CD4-positive, alpha-beta memory T cell (primary cell): ENCODE results near the gene ZNF93. TPM values are rescaled to one million over a fixed set of nuclear protein-coding genes. Genes with fewer than 3 reads are reported as not detected.
"Not testable (repeated sequence)": the region's sequence is repeated elsewhere in the genome, so short reads cannot be mapped to it uniquely, and the experiment has no call there.

Source experiments
- CTCF ChIA-PET: fragments of 350-600 bp; sonication (Branson Sonifier 250); formaldehyde crosslinking; loops from one replicate; lab custom pipeline; 2021; ENCODE audit warnings: inconsistent platforms; ENCODE audit not compliant: partially characterized antibody; lab: Charles Lee
- POLR2A ChIA-PET: fragments of 350-600 bp; sonication (Branson Sonifier 250); formaldehyde crosslinking; loops from one replicate; lab custom pipeline; 2021; ENCODE audit not compliant: partially characterized antibody; lab: Charles Lee
- DNase-seq, 5 donors: peaks; one replicate each; pipeline versions ENCODE4 v3.0.0 to v3.0.0-alpha.2; 2020 to 2022; ENCODE audit warnings: mixed read lengths in 1 of 5
- H3K27ac ChIP-seq: one replicate; pipeline ENCODE4 v1.7.0; 2013; ENCODE audit warnings: low read depth, low read length
- H3K27me3 ChIP-seq: 2 replicates; pipeline ENCODE4 v1.7.0; 2013; ENCODE audit warnings: mild to moderate bottlenecking, low read length, moderate library complexity; ENCODE audit not compliant: insufficient read depth
- H3K36me3 ChIP-seq: 2 replicates; pipeline ENCODE4 v1.7.0; 2013; ENCODE audit warnings: mild to moderate bottlenecking, low read length, moderate library complexity; ENCODE audit not compliant: insufficient read depth
- H3K4me1 ChIP-seq: 2 replicates; pipeline ENCODE4 v1.7.0; 2013; ENCODE audit warnings: mild to moderate bottlenecking, low read length, moderate library complexity; ENCODE audit not compliant: insufficient read depth
- H3K4me3 ChIP-seq, 2 donors: one replicate each; pipeline ENCODE4 v1.7.0; 2013; ENCODE audit warnings: low read length in 2 of 2, mild to moderate bottlenecking in 1 of 2
- H3K9me3 ChIP-seq, 2 donors: one replicate each; pipeline ENCODE4 v1.7.0; 2013; ENCODE audit warnings: low read length in 2 of 2, control low read depth in 1 of 2; ENCODE audit not compliant: control insufficient read depth in 1 of 2
- H3K27ac Mint-ChIP-seq, 7 donors: one replicate each; pipeline ENCODE4 v1.8.0; 2020 to 2021; ENCODE audit warnings: mixed read lengths in 7 of 7, mild to moderate bottlenecking in 6 of 7, inconsistent platforms in 3 of 7, moderate library complexity in 3 of 7
- H3K27me3 Mint-ChIP-seq, 2 donors: one replicate each; pipeline ENCODE4 v1.8.0; 2020 to 2021; ENCODE audit warnings: mixed read lengths in 2 of 2
- H3K36me3 Mint-ChIP-seq, 2 donors: one replicate each; pipeline ENCODE4 v1.8.0; 2020 to 2021; ENCODE audit warnings: mixed read lengths in 2 of 2, inconsistent platforms in 1 of 2, mild to moderate bottlenecking in 1 of 2
- H3K4me1 Mint-ChIP-seq, 4 donors: one replicate each; pipeline ENCODE4 v1.8.0; 2020 to 2021; ENCODE audit warnings: mixed read lengths in 4 of 4, mild to moderate bottlenecking in 1 of 4
- H3K4me3 Mint-ChIP-seq, 8 donors: one replicate each; pipeline ENCODE4 v1.8.0; 2020 to 2021; ENCODE audit warnings: mixed read lengths in 8 of 8, mild to moderate bottlenecking in 7 of 8, moderate library complexity in 6 of 8, inconsistent platforms in 3 of 8
- H3K9me3 Mint-ChIP-seq, 8 donors: one replicate each; pipeline ENCODE4 v1.8.0; 2020 to 2021; ENCODE audit warnings: mixed read lengths in 8 of 8, mild to moderate bottlenecking in 5 of 8, inconsistent platforms in 3 of 8, moderate library complexity in 1 of 8
- intact Hi-C: fragments of 100-400 bp; cut with micrococcal nuclease; formaldehyde crosslinking; loops from one replicate; pipeline ENCODE4 v1.15.1; 2023
- polyA plus RNA-seq, 2 donors: library from polyadenylated mRNA; unstranded; fragments of 300-500 nt; fragmentation: Illumina TruSeq; gene quantifications; one replicate each; pipeline ENCODE4 v1.2.3, GENCODE V29; 2021
- total RNA-seq, 2 experiments: library from RNA; stranded (reverse); gene quantifications; one replicate each; pipeline ENCODE4 v1.2.3, GENCODE V29; 2021

Gene ZNF93
- total RNA-seq (1 to 10 TPM; 8.8 to 9.2 TPM), polyA plus RNA-seq (1 to 10 TPM; 5.6 to 6.6 TPM)

GRCh38 chr19:19900729-19901444 lies at the start of gene ZNF93:
ZNF93 (plus strand) TSS chr19:19900946; CDS start chr19:19901089, 143 bp downstream.
- peak within 1 kb of the TSS; percentile 80 to 97 (median 93) for H3K27ac Mint-ChIP-seq
- no peaks in the 10 kb centered on the region for H3K27me3 Mint-ChIP-seq
- H3K4me3 ChIP-seq: peak within 1 kb of the TSS; percentile 79 to 82
- H3K9me3 ChIP-seq: peaks cover 0 to 6% of the 10 kb centered on the region in 2 donors
- peak within 1 kb of the TSS; percentile 96 to 99 (median 98) for H3K4me3 Mint-ChIP-seq
- peak within 1 kb of the TSS; percentile 66 for H3K27ac ChIP-seq
- peaks cover 3 to 31% (median 26%) of the 10 kb centered on the region in 8 donors for H3K9me3 Mint-ChIP-seq
- DNase-seq: peak; percentile 90 to 96 (median 92)
- peaks cover 15% of the 10 kb centered on the region for H3K4me1 ChIP-seq
- ChIA-PET CTCF (interaction anchor here (0.6 to 2.0 kb wide), 6 partner anchors 17 to 368 kb away, joined by 3 to 9 read pairs (median 3); partner anchors contain the start of genes ZNF253 and ZNF506), POLR2A (interaction anchor here (0.6 to 4.5 kb wide), 20 partner anchors 13 to 1120 kb away, joined by 3 to 71 read pairs (median 4); partner anchors contain the start of genes ATP13A1, ZNF101, ZNF14 and ZNF253)
- H3K36me3 Mint-ChIP-seq: peaks cover 0 to 19% of the 10 kb centered on the region in 2 donors
- H3K4me1 Mint-ChIP-seq: peaks cover 12 to 34% (median 24%) of the 10 kb centered on the region in 4 donors
- intact Hi-C loops: loop anchor here (1.0 kb wide), 4 partner anchors 36 to 233 kb away; partner anchors contain the start of genes ZNF101, ZNF253 and ZNF506
- H3K36me3 ChIP-seq: no peaks in the 10 kb centered on the region
- no peaks in the 10 kb centered on the region for H3K27me3 ChIP-seq

GRCh38 chr19:19851740-19852139 lies 49.0 kb upstream of the ZNF93 start:
- DNase-seq, intact Hi-C loops, H3K4me3 ChIP-seq, H3K27me3 ChIP-seq, H3K27ac ChIP-seq, H3K36me3 Mint-ChIP-seq, H3K27me3 Mint-ChIP-seq, H3K9me3 ChIP-seq, H3K4me3 Mint-ChIP-seq, H3K4me1 ChIP-seq, H3K4me1 Mint-ChIP-seq, H3K36me3 ChIP-seq, H3K9me3 Mint-ChIP-seq, POLR2A ChIA-PET, H3K27ac Mint-ChIP-seq, CTCF ChIA-PET: not testable (repeated sequence)

DNA sequence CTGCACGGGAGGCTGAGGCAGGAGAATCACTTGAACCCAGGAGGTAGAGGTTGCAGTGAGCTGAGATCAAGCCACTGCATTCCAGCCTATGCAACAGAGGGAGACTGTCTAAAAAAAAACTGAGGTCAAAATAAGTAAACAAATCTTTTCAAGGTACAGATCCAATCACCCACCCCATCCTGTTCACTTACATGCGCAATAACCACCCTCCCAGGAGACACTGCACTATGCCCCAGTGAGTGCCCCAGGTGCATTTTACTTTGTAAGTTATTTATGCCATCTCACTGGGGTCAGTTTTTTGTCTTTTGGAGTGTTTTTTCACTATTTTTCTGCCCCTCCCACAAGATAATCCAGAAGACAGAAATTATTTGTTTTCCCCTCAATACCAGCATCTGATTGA lies 42.0 kb upstream of the ZNF93 start:
- no peak overlapping the region for H3K27ac Mint-ChIP-seq
- peaks cover 4 to 13% (median 8%) of the 10 kb centered on the region in 4 donors for H3K4me1 Mint-ChIP-seq
- no peak for DNase-seq
- H3K4me3 Mint-ChIP-seq: no peak overlapping the region
- Histone ChIP-seq H3K27ac (no peak overlapping the region), H3K4me1 (no peaks in the 10 kb centered on the region), H3K4me3 (no peak overlapping the region), H3K27me3 (no peaks in the 10 kb centered on the region), H3K9me3 (no peaks in the 10 kb centered on the region), H3K36me3 (no peaks in the 10 kb centered on the region)
- H3K27me3 Mint-ChIP-seq: peaks cover 0 to 1% of the 10 kb centered on the region in 2 donors
- H3K9me3 Mint-ChIP-seq: no peaks in the 10 kb centered on the region
- peaks cover 0 to 3% of the 10 kb centered on the region in 2 donors for H3K36me3 Mint-ChIP-seq
- CTCF ChIA-PET: no interaction called here
- intact Hi-C loops: no loop called here
- POLR2A ChIA-PET: no interaction called here

GRCh38 chr19:19860756-19861390 lies 39.9 kb upstream of the ZNF93 start:
- peaks cover 0 to 1% of the 10 kb centered on the region in 2 donors for H3K27me3 Mint-ChIP-seq
- Histone ChIP-seq H3K9me3 (no peaks in the 10 kb centered on the region), H3K36me3 (no peaks in the 10 kb centered on the region), H3K27me3 (no peaks in the 10 kb centered on the region), H3K4me1 (no peaks in the 10 kb centered on the region), H3K4me3 (no peak overlapping the region), H3K27ac (no peak overlapping the region)
- H3K27ac Mint-ChIP-seq: peak overlapping the region in 2 of 7 donors; percentile 53 to 86
- ChIA-PET POLR2A (interaction anchor here (1.0 to 2.7 kb wide), 7 partner anchors 11 to 193 kb away, joined by 3 to 14 read pairs (median 6); partner anchors contain the start of genes ZNF101, ZNF506 and ZNF93), CTCF (interaction anchor here (0.6 to 1.5 kb wide), 8 partner anchors 10 to 328 kb away, joined by 3 to 4 read pairs (median 3); partner anchors contain the start of gene ZNF506)
- peaks cover 2 to 14% (median 8%) of the 10 kb centered on the region in 4 donors for H3K4me1 Mint-ChIP-seq
- H3K9me3 Mint-ChIP-seq: no peaks in the 10 kb centered on the region
- intact Hi-C loops: no loop called here
- DNase-seq: peak; percentile 50 to 77 (median 61)
- H3K36me3 Mint-ChIP-seq: peaks cover under 1 to 4% of the 10 kb centered on the region in 2 donors
- H3K4me3 Mint-ChIP-seq: peak overlapping the region; percentile 31 to 85 (median 54)

DNA sequence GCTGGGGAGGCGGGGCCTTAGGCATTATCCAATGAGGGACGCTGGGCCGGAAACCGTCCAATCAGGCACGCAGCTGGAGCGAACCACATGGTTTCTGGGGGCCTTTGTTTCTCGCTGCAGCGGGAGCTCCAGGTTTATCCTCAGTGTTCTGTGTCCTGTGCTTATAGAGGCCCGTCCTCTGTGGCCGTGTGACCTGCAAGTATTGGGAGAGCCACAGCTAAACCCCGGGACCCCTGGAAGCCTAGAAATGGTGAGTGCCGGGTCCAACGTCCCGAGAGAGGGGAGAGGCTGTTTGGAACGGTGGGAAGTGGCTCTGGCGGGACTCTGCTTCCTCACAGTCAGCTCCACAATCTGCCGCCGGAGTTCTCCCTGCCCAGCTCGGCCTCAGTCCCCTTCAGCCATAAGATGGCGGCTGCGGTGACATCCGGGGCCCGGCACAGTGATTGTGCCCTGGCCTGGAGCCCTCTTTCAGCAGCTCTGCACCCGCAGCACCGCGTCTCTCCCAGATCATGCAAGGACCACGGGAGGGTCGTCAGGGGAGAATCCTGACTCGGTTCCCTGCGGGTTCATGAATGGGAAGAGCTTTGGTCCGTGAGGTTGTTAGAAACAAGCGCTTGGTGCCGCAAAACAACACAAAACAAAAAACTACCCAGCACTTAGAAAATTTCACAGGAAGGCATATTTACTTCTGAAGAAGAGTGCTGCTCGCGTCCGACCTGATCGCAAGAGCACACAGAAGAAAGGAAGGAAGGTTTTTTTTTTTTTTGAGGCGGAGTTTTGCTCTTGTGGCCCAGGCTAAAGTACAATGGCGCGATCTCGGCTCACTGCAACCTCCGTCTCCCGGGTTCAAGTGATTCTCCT lies 34.8 kb upstream of the ZNF93 start, which contains the start of gene ZNF253:
ZNF253 (plus strand) TSS at position 133 of the 861 bp plus-strand sequence; CDS start at position 248, 115 bp downstream.
- peak; percentile 91 to 97 (median 91) for DNase-seq
- POLR2A ChIA-PET: interaction anchor here (0.6 to 5.0 kb wide), 36 partner anchors 11 to 1703 kb away, joined by 3 to 132 read pairs (median 4); partner anchors contain the start of genes ATP13A1, GATAD2A, ZNF101 and ZNF14
- no peaks in the 10 kb centered on the region for H3K9me3 Mint-ChIP-seq
- CTCF ChIA-PET: interaction anchor here (0.7 to 1.7 kb wide), 8 partner anchors 10 to 186 kb away, joined by 3 to 6 read pairs (median 3); partner anchors contain the start of genes ZNF506 and ZNF93
- Histone ChIP-seq H3K27me3 (no peaks in the 10 kb centered on the region), H3K9me3 (no peaks in the 10 kb centered on the region), H3K4me3 (peak within 1 kb of the TSS; percentile 92), H3K27ac (peak within 1 kb of the TSS; percentile 75), H3K36me3 (no peaks in the 10 kb centered on the region), H3K4me1 (peaks cover 31% of the 10 kb centered on the region)
- no peaks in the 10 kb centered on the region for H3K27me3 Mint-ChIP-seq
- H3K36me3 Mint-ChIP-seq: peaks cover 0 to 14% of the 10 kb centered on the region in 2 donors
- H3K27ac Mint-ChIP-seq: peak within 1 kb of the TSS; percentile 98 to 99 (median 98)
- peaks cover 19 to 51% (median 30%) of the 10 kb centered on the region in 4 donors for H3K4me1 Mint-ChIP-seq
- intact Hi-C loops: loop anchor here (1.0 kb wide), 7 partner anchors 34 to 203 kb away; partner anchors contain the start of genes ATP13A1, ZNF101, ZNF14 and ZNF506
- peak within 1 kb of the TSS; percentile 99 to 100 (median 100) for H3K4me3 Mint-ChIP-seq

DNA sequence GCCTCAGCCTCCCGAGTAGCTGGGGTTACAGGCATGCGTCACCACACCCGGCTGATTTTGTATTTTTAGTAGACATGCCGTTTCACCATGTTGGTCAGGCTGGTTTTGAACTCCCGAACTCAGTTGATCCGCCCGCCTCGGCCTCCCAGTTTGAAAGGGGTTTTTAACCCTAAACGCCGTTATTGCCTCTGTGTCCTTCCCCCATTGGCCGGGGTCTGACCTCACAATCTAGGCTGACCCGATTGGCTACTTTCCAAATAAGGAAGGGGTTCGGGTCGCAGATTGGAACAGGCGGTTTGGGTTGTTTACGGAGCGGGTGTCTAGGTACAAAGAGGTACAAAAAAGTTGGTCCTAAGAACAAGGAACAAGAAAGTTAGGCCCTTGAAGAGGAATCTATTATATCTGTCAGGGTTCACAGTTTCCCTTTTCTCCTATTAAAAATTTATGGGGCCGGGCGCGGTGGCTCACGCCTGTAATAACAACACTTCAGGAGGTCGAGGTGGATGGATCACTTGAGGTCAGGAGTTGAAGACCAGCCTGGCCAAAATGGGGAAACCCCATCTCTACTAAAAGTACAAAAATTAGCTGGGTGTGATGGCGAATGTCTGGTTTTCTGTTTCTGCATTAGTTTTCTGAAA lies 34.0 kb upstream of the ZNF93 start:
- intact Hi-C loops: loop anchor here (1.0 kb wide), 4 partner anchors 45 to 203 kb away; partner anchors contain the start of genes ATP13A1, ZNF14 and ZNF506

More for the DNA sequence above, 34.0 kb upstream of the ZNF93 start:
- Mint-ChIP-seq H3K4me3 (peak overlapping the region; percentile 99 to 100 (median 100)), H3K9me3 (no peaks in the 10 kb centered on the region), H3K36me3 (peaks cover 3 to 17% of the 10 kb centered on the region in 2 donors), H3K4me1 (peaks cover 24 to 54% (median 34%) of the 10 kb centered on the region in 4 donors), H3K27ac (peak overlapping the region; percentile 98 to 99 (median 98)), H3K27me3 (no peaks in the 10 kb centered on the region)
- peak overlapping the region; percentile 92 for H3K4me3 ChIP-seq
- no peaks in the 10 kb centered on the region for H3K9me3 ChIP-seq
- H3K36me3 ChIP-seq: no peaks in the 10 kb centered on the region
- peak in 4 of 5 donors; percentile 50 to 64 (median 52) for DNase-seq
- POLR2A ChIA-PET: interaction anchor here (0.6 to 5.0 kb wide), 21 partner anchors 10 to 1703 kb away, joined by 3 to 132 read pairs (median 6); partner anchors contain the start of genes ATP13A1, ZNF101, ZNF14 and ZNF506
- H3K4me1 ChIP-seq: peaks cover 38% of the 10 kb centered on the region
- peak overlapping the region; percentile 75 for H3K27ac ChIP-seq
- CTCF ChIA-PET: interaction anchor here (0.8 to 1.9 kb wide), 4 partner anchors 11 to 335 kb away, joined by 3 to 4 read pairs (median 4); partner anchors contain the start of gene ZNF506
- no peaks in the 10 kb centered on the region for H3K27me3 ChIP-seq
